ENCODE results near the gene PIM2. TPM values are rescaled to one million over a fixed set of nuclear protein-coding genes. Genes with fewer than 3 reads are reported as not detected.

PIM2 gene
- total RNA-seq, 1 donor from 2014 or later = 7.0 TPM

GRCh38 chrX:48908600-48908999 is 10.2 kb downstream of the PIM2 start:
- peaks cover 13% of the 10 kb centered on the region for H3K36me3 Mint-ChIP-seq (ENCODE audit: low read depth, unreplicated experiment)
- peak overlapping the region; percentile 24 for H3K27ac Mint-ChIP-seq (ENCODE audit: unreplicated experiment)
- peaks cover 16% of the 10 kb centered on the region for H3K4me1 Mint-ChIP-seq (ENCODE audit: unreplicated experiment)
- peaks cover 7% of the 10 kb centered on the region for H3K27me3 Mint-ChIP-seq (ENCODE audit: unreplicated experiment)
- H3K4me3 Mint-ChIP-seq (ENCODE audit: unreplicated experiment) = no peak overlapping the region
- no peaks in the 10 kb centered on the region for H3K9me3 Mint-ChIP-seq (ENCODE audit: unreplicated experiment)
- TF ChIP-seq CTCF (IDR thresholded peaks at IDR 0.05; ENCODE audit: unreplicated experiment) = no peak
- no peak for DNase-seq (ENCODE audit: low spot score)

GRCh38 chrX:48905090-48905790 is 13.6 kb downstream of the PIM2 start:
- peaks cover 19% of the 10 kb centered on the region for H3K36me3 Mint-ChIP-seq (ENCODE audit: low read depth, unreplicated experiment)
- no peak overlapping the region for H3K27ac Mint-ChIP-seq (ENCODE audit: unreplicated experiment)
- no peak for DNase-seq (ENCODE audit: low spot score)
- H3K4me3 Mint-ChIP-seq (ENCODE audit: unreplicated experiment) = no peak overlapping the region
- no peak for TF ChIP-seq CTCF (IDR thresholded peaks at IDR 0.05; ENCODE audit: unreplicated experiment)
- no peaks in the 10 kb centered on the region for H3K9me3 Mint-ChIP-seq (ENCODE audit: unreplicated experiment)
- H3K27me3 Mint-ChIP-seq (ENCODE audit: unreplicated experiment) = no peaks in the 10 kb centered on the region
- no peaks in the 10 kb centered on the region for H3K4me1 Mint-ChIP-seq (ENCODE audit: unreplicated experiment)

GRCh38 chrX:48904626-48905025 is 14.2 kb downstream of the PIM2 start:
- H3K36me3 Mint-ChIP-seq (ENCODE audit: low read depth, unreplicated experiment) = peaks cover 19% of the 10 kb centered on the region
- no peak for TF ChIP-seq CTCF (IDR thresholded peaks at IDR 0.05; ENCODE audit: unreplicated experiment)
- DNase-seq (ENCODE audit: low spot score) = no peak
- no peaks in the 10 kb centered on the region for H3K4me1 Mint-ChIP-seq (ENCODE audit: unreplicated experiment)
- no peaks in the 10 kb centered on the region for H3K9me3 Mint-ChIP-seq (ENCODE audit: unreplicated experiment)
- H3K4me3 Mint-ChIP-seq (ENCODE audit: unreplicated experiment) = no peak overlapping the region
- H3K27ac Mint-ChIP-seq (ENCODE audit: unreplicated experiment) = no peak overlapping the region
- no peaks in the 10 kb centered on the region for H3K27me3 Mint-ChIP-seq (ENCODE audit: unreplicated experiment)

GRCh38 chrX:48904180-48904579 is 14.6 kb downstream of the PIM2 start:
- peak overlapping the region; percentile 18 for H3K27ac Mint-ChIP-seq (ENCODE audit: unreplicated experiment)

More at GRCh38 chrX:48904180-48904579, 14.6 kb downstream of the PIM2 start:
- TF ChIP-seq CTCF (IDR thresholded peaks at IDR 0.05; ENCODE audit: unreplicated experiment) = no peak
- Mint-ChIP-seq H3K9me3 (ENCODE audit: unreplicated experiment) (no peaks in the 10 kb centered on the region), H3K27me3 (ENCODE audit: unreplicated experiment) (no peaks in the 10 kb centered on the region), H3K36me3 (ENCODE audit: low read depth, unreplicated experiment) (peaks cover 19% of the 10 kb centered on the region), H3K4me1 (ENCODE audit: unreplicated experiment) (no peaks in the 10 kb centered on the region), H3K4me3 (ENCODE audit: unreplicated experiment) (no peak overlapping the region)
- no peak for DNase-seq (ENCODE audit: low spot score)

All from endothelial cell (in vitro differentiated cells).